OCI-M1 (cell line): ENCODE measurements around the gene C20orf204.

Experiments
- DNase-seq: peaks from one replicate; lab custom pipeline; 2025; lab: John Stamatoyannopoulos, UW

The C20orf204 gene

GRCh38 chr20:64027981-64028685 is 7.8 kb upstream of the C20orf204 start:
- DNase-seq, result no peak

- no peak for DNase-seq
Observed at GRCh38 chr20:64029293-64030117, 6.5 kb upstream of the C20orf204 start.

DNA sequence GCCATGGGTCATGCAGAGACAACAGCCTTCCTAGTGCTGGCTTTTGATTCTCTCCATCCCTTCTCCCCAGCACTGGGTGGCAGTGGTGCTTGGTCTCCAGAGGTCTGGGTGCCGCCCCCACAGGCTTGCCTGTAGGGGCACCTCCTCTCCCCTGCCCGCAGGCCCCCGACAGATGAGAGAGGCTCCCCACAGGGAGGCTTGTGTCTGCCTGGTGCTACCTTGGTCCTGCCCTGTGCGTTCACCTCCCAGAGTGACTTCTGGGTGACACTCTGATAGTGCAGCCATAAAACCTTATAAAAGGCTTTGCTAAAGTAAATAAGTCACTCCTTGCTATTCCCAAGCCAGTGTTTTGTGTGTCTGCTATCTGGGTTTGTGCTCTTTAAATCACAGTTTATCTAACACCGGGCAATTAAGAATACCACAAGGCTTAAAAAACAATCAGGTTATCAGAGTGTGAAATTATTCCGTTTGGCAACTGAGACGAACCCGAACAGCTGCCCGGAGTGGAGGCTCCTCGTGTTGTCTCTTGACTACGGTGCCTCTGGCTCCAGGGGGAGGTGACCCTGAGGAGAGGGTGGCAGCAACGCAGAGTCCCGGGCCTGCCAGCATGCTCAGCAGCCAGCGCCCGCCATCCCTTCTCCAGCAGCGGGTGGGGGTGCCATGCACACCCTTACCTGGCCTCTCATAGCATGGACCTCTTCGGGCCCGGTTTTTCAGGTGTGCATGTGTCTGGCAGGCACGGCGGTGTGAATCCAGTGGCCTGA is 5.4 kb upstream of the C20orf204 start:
- DNase-seq, result no peak

- no peak for DNase-seq
Observed at GRCh38 chr20:64031822-64032314, 4.1 kb upstream of the C20orf204 start.

DNA sequence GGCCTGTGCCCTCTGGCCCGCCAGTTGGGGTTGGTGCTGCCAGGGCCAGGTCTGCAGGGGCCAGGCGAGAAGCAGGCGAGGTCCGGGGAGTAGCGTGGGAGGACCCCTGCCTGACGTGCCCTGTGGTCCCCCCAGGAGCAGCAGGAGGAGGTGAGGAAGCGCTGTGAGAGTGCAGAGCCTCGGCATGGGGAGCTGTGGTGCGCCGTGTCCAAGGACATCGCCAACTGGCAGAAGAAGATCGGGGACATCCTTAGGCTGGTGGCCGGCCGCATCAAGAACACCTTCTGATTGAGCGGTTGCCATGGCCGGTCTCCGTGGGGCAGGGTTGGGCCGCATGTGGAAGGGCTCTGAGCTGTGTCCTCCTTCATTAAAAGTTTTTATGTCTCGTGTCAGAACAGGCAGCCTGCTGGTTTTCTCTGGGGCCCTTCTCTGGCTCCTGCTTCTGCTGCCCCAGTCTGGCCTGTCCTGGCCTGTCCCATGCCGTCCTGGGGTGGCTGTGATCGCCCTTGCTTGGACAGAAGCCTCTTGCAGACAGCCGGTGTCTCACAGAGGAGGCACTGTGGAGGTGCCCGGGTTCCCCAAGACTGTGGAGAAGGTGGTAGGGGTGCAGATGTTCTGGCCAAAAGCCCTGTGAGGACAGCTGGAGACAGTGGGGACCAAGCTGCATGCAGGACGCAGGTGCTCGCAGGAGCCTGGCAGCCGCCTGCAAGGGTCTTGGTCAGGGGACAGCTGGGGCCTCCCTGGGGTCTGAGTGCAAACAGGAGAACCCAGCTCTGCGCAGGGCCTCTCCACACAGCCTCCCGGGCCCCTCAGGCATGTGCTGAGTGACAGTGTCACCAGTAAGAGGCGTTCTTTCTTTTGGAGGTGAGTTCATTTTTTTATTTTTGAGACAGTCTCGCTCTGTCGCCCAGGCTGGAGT is 3.0 kb upstream of the C20orf204 start:
- DNase-seq, result no peak

- DNase-seq, result no peak
Observed at GRCh38 chr20:64033981-64034493, 1.9 kb upstream of the C20orf204 start.

GRCh38 chr20:64035066-64035932 is 683 bp upstream of the C20orf204 start:
- no peak for DNase-seq

- DNase-seq, result peak; percentile 26
Observed at GRCh38 chr20:64036346-64037198, 590 bp downstream of the C20orf204 start.

DNA sequence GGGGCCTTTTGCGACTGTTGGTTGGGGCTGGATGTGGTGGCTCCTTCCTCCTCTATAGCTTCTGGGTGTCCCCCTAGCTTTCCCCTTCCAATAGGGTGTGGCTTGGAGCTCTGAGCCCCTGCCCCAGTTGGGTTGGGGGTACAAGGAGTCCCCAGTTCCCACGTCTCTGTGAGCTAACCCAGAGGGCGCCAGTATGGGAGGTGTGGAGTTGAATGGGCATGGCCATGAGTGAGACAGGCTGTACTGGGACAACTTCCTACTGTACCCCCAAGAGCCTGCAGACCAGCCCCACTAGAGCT is 1.2 kb downstream of the C20orf204 start:
- DNase-seq, result no peak

DNA sequence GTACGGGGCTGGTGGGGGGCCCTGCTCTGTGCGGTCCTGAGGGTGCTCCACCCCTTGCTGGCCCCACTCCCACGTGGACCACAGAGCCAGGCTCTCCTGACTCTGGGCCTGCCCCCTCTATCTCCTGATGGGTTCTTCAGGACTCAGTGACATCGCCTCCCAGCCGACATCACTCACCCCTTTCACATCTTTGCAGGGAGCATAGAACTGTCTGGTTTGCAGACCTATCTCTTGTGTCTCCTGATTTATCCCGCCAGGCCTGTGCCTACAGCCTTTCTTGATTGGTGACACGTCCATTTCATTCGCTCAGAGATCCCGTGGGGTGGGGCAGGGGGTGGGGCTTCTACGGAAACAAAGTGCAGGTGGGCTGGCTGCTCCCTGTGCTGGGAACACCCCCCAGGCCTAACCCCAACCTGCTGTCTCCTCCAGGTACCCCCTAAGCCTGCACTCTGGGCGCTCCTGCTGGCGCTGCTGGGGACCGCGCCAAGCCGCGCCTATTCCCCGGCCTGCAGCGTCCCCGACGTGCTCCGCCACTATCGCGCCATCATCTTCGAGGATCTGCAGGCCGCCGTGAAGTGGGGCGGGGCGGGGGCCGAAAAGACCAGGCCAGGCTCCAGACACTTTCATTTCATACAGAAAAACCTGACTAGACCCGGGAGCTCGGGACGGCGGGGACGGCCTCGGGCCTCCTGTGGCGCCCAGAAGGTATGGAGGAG is 1.7 kb downstream of the C20orf204 start:
- DNase-seq, result no peak

GRCh38 chr20:64038224-64038564 is 2.2 kb downstream of the C20orf204 start:
- no peak for DNase-seq

GRCh38 chr20:64038565-64039292 is 2.7 kb downstream of the C20orf204 start:
- DNase-seq, result peak; percentile 78

- DNase-seq, result no peak
Observed at GRCh38 chr20:64039293-64040160, 3.5 kb downstream of the C20orf204 start.

- no peak for DNase-seq
Observed at GRCh38 chr20:64040231-64041039, 4.5 kb downstream of the C20orf204 start.

GRCh38 chr20:64041040-64041780 is 5.2 kb downstream of the C20orf204 start:
- peak; percentile 9 for DNase-seq

- no peak for DNase-seq
Observed at GRCh38 chr20:64041781-64042053, 5.7 kb downstream of the C20orf204 start.
